GM04504 (cell line): ENCODE data around the gene DUOX2.
A peak's percentile ranks its signal among the peaks of the same experiment; 100 is the strongest.

ENCODE experiments used
- DNase-seq: peaks from one replicate; pipeline ENCODE4 v3.0.0-alpha.2; 2012; ENCODE audit warnings: low read depth

Gene DUOX2

GRCh38 chr15:45114076-45114750 lies at the start of gene DUOX2, which contains the start of gene DUOXA2:
Gene DUOX2 (minus strand): TSS chr15:45114172. CDS start chr15:45113411, 761 bp downstream.
Gene DUOXA2 (plus strand): TSS chr15:45114326. CDS start chr15:45114606, 280 bp downstream.
- no peak for DNase-seq

GRCh38 chr15:45163508-45163856 lies 49.5 kb upstream of the DUOX2 start:
- no peak for DNase-seq

- peak; percentile 58 for DNase-seq
Measured at GRCh38 chr15:45162771-45163507, 49.0 kb upstream of the DUOX2 start.

GRCh38 chr15:45161666-45162065 lies 47.7 kb upstream of the DUOX2 start:
- no peak for DNase-seq

- DNase-seq = peak; percentile 66
Measured at GRCh38 chr15:45157974-45158373, 44.0 kb upstream of the DUOX2 start.

- peak; percentile 40 for DNase-seq
Measured at GRCh38 chr15:45156744-45157455, 42.9 kb upstream of the DUOX2 start.

- DNase-seq = no peak
Measured at GRCh38 chr15:45155739-45156138, 41.8 kb upstream of the DUOX2 start.

GRCh38 chr15:45151998-45152828 lies 38.2 kb upstream of the DUOX2 start:
- no peak for DNase-seq

- no peak for DNase-seq
Measured at GRCh38 chr15:45150997-45151396, 37.0 kb upstream of the DUOX2 start.

GRCh38 chr15:45150481-45150880 lies 36.5 kb upstream of the DUOX2 start:
- DNase-seq = no peak

GRCh38 chr15:45149060-45149459 lies 35.1 kb upstream of the DUOX2 start:
- no peak for DNase-seq

- DNase-seq = no peak
Measured at GRCh38 chr15:45148076-45149059, 34.4 kb upstream of the DUOX2 start.

- DNase-seq = no peak
Measured at GRCh38 chr15:45147606-45148005, 33.6 kb upstream of the DUOX2 start.

- no peak for DNase-seq
Measured at GRCh38 chr15:45146405-45146804, 32.4 kb upstream of the DUOX2 start.

GRCh38 chr15:45144775-45145174 lies 30.8 kb upstream of the DUOX2 start:
- no peak for DNase-seq

- DNase-seq = no peak
Measured at GRCh38 chr15:45143946-45144345, 30.0 kb upstream of the DUOX2 start.

- no peak for DNase-seq
Measured at GRCh38 chr15:45143056-45143455, 29.1 kb upstream of the DUOX2 start.

- no peak for DNase-seq
Measured at GRCh38 chr15:45141386-45141785, 27.4 kb upstream of the DUOX2 start.

- DNase-seq = no peak
Measured at GRCh38 chr15:45140557-45141250, 26.7 kb upstream of the DUOX2 start.

GRCh38 chr15:45139770-45140169 lies 25.8 kb upstream of the DUOX2 start:
- DNase-seq = no peak
